Measurements from ENCODE around the gene BACH1. TPM values are rescaled to one million over a fixed set of nuclear protein-coding genes. Genes with fewer than 3 reads are reported as not detected.

The BACH1 gene
- total RNA-seq, 2 donors from 2014 or later = 35.3 to 59.3 TPM

- DNase-seq (no peak), ATAC-seq (no peak)
- intact Hi-C loops (cut with DNase I) = no loop called here
Measured at GRCh38 chr21:29308456-29308783, 9.7 kb downstream of the BACH1 start.

GRCh38 chr21:29309703-29310102 lies 11.0 kb downstream of the BACH1 start:
- no peak for DNase-seq
- intact Hi-C loops (cut with DNase I) = no loop called here
- ATAC-seq = no peak

- ATAC-seq (no peak), DNase-seq (no peak)
- intact Hi-C loops (cut with DNase I) = no loop called here
Measured at GRCh38 chr21:29311802-29312201, 13.1 kb downstream of the BACH1 start.

DNA sequence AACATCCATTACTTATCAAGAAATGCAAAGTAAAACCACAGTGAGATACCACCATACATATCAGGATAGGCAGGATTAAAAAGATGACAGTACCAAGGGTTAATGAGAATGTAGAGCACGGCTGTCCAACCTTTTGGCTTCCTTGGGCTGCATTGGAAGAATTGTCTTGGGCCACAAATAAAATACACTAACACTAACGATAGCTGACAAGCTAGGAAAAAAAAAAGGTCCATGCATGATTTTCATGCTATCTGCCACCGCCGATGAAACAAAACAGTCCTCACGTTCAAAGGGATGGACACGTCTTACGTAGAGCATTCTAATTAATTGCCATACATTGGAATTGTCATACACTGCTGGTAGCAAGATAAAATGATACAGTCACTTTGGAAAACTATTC lies 14.3 kb downstream of the BACH1 start:
- DNase-seq (no peak), ATAC-seq (no peak)
- intact Hi-C loops (cut with DNase I) = no loop called here

- no peak for ATAC-seq
- DNase-seq = no peak
- intact Hi-C loops (cut with DNase I) = no loop called here
Measured at GRCh38 chr21:29313662-29314408, 15.1 kb downstream of the BACH1 start.

- intact Hi-C loops (cut with DNase I) = no loop called here
- DNase-seq (no peak), ATAC-seq (no peak)
Measured at GRCh38 chr21:29315131-29315749, 16.5 kb downstream of the BACH1 start.

DNA sequence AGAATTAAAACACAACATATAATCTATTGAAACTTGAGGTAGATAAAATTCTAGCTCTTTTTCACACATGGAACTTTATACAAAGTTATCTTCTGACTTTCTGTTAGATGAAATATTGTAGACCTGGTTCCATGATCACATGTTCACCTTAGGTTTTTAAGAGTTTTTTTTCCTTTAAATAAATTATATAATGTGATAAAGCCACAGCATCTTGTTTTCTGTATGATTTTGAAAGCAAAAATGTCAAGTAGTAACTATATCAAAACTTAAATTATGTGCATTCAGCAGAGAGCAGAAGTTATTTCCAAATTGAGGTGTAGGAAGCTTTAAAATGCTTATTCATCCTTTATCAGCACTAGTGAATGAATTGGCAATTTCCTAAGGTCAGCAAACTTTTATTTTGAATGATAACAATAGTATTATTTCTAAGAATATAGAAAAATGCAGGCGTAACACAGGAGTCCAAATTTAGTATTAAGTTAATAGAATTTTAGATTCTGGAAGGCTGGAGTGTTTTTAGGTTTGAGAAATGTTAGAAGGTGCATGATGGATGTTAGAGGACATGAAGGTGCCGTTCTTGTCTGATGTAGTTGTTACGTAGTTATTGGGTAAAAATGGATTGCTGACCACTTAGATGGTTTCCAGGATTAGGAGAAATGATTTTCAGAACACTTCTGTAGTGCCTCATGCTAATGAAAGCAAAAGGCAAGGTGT lies 17.5 kb downstream of the BACH1 start:
- no peak for ATAC-seq
- intact Hi-C loops (cut with DNase I) = no loop called here
- DNase-seq = no peak

DNA sequence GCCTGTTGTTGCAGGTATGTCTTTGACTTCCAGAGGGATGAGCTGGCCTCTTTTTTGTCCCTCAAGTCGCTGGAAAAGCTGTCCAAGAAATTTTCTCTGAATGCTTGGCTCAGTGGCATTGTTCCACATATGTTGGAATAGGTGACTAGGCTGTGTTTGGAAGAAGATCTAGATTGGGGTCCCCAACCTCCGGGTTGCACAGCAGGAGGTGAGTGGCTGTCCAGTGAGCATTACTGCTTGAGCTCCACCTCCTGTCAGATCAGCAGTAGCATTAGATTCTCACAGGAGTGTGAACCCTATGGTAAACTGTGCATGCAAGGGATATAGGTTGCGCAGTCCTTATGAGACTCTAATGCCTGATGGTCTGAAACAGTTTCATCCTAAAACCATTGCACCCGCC lies 18.1 kb downstream of the BACH1 start:
- intact Hi-C loops (cut with DNase I) = no loop called here
- ATAC-seq = no peak
- no peak for DNase-seq

GRCh38 chr21:29318354-29318753 lies 19.6 kb downstream of the BACH1 start:
- DNase-seq (no peak), ATAC-seq (peak in 1 of 2 donors; percentile 24)
- intact Hi-C loops (cut with DNase I) = no loop called here

GRCh38 chr21:29320031-29320430 lies 21.3 kb downstream of the BACH1 start:
- intact Hi-C loops (cut with DNase I) = no loop called here
- DNase-seq = no peak
- ATAC-seq = no peak

- ATAC-seq (no peak), DNase-seq (no peak)
- intact Hi-C loops (cut with DNase I) = no loop called here
Measured at GRCh38 chr21:29321217-29321616, 22.5 kb downstream of the BACH1 start.

GRCh38 chr21:29321932-29322928 lies 23.5 kb downstream of the BACH1 start:
- intact Hi-C loops (cut with DNase I) = no loop called here
- DNase-seq (no peak), ATAC-seq (no peak)

- no peak for ATAC-seq
- intact Hi-C loops (cut with DNase I) = no loop called here
- DNase-seq = no peak
Measured at GRCh38 chr21:29323189-29323588, 24.5 kb downstream of the BACH1 start.

- no peak for DNase-seq
- no peak for ATAC-seq
- intact Hi-C loops (cut with DNase I) = no loop called here
Measured at GRCh38 chr21:29326914-29327554, 28.3 kb downstream of the BACH1 start.

DNA sequence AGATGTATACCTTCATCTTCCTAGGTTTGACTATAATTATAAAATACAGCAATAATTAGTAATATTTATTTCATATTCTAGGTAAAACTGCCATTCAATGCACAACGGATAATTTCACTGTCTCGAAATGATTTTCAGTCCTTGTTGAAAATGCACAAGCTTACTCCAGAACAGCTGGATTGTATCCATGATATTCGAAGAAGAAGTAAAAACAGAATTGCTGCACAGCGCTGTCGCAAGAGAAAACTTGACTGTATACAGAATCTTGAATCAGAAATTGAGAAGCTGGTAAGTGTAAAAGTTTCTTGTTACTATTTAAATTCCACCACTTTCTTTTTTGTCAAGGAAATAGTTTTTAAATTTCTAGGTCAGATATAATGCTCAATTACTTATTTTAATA lies 30.7 kb downstream of the BACH1 start:
- intact Hi-C loops (cut with DNase I) = no loop called here
- ATAC-seq = peak in 1 of 2 donors; percentile 38
- DNase-seq = no peak

GRCh38 chr21:29330797-29331196 lies 32.1 kb downstream of the BACH1 start:
- ATAC-seq (no peak), DNase-seq (no peak)
- intact Hi-C loops (cut with DNase I) = no loop called here

DNA sequence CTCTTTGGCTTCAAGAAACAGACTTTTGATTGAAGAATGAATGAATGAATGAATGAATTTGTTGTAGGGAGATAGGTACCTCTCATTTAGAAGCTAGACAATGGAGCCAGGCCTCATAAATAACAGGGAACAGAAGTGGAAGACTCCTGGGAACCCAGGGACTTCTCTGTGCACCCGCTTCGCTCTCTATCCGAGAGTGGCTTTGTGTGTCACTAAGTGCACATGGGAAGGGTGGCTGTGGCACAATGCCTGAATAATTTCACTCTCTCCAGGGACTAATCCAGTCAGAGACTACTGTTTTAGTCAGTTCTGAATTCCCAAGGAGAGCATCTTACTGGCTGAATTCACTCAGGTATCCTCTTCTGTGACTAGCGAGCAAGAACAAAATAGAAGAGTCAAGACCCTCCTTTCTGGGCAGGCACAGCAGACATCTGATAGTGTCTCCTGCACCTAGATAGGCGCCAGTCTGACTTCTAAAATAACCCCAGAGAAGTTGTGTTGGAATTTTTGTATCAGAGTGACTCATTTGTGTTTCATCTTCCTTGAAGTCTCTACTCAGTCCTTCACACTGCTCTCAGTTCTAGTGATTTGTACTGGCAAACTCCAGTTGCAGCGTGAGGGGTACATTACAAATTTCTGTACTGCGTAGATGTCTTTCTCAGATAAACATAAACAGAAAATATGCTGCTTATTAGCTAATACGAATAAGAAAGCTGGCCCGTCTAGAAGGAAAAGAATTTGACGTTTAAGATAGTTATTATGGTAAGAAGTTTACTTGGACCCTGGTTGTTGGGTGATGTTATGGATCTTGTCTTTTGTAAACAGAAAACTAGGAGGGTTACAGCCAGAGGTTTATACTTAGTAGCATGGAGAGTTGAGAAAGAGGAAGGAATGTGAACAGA lies 34.0 kb downstream of the BACH1 start:
- ATAC-seq (peak; percentile 12 to 77), DNase-seq (no peak)
- intact Hi-C loops (cut with DNase I) = no loop called here

DNA sequence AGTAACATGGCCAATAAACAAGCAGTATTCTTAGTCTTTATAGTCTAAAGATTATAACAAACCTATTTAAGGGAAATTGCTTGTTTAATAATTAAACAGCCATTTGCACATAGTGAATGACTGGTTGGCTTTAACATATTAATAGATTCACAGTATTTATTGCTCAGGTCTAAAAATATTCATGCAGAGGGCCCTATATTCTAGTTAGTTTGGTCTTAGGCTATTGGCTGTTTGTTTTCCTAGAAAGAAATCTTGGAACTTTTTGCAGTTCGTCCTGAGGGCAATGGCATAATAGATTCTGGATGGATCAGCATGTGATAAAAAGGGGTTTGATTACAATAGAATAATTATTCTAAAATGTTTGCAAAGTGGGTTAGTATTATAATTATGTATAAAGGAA lies 34.7 kb downstream of the BACH1 start:
- intact Hi-C loops (cut with DNase I) = no loop called here
- no peak for ATAC-seq
- no peak for DNase-seq

Data from left cardiac atrium (tissue), 4 donors.